T-helper 1 cell (primary cell): ENCODE measurements around the gene KCNQ5.

ENCODE experiments used
- DNase-seq, 5 donors: peaks; one replicate each; pipeline ENCODE4 v3.0.0-alpha.2; 2012 to 2020

The KCNQ5 gene

DNA sequence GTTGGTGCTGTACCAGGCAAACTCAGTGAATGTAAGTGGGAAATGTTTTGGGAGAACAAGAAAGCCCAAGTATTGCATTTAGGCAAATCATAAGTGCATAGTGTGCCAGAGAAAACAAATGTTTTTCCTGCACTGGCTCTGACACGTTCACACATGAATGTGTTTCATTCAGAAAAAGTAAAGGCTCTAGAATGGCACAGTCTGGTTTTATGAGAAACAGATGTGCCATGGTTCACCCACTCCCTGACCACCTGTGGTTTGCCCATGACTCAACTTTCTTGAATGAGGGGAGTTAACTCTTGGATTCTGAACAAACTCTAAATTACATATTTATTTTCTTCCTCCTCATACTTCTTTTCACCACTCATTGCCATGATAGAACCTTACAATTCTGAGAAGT lies 126.9 kb downstream of the KCNQ5 start:
- no peak for DNase-seq

DNA sequence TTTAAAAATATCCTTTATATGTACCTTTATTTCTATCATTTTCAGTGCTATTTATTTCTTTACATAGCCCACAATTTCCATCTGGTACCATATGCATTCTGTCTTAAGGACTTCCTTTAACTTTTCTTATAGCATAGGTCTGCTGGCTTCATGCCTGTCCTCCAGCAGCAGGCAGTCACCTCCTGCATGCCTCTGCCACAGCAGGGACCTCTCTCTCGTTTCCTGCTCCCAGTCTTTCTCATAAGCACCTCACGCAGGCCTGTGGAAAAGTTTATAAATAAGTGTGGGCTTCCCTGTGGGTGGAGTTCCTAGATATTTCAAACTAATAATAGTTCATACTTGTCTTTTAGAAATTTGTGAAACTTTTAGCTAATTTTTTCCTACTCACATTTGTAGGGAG lies 133.9 kb downstream of the KCNQ5 start:
- DNase-seq = no peak

DNA sequence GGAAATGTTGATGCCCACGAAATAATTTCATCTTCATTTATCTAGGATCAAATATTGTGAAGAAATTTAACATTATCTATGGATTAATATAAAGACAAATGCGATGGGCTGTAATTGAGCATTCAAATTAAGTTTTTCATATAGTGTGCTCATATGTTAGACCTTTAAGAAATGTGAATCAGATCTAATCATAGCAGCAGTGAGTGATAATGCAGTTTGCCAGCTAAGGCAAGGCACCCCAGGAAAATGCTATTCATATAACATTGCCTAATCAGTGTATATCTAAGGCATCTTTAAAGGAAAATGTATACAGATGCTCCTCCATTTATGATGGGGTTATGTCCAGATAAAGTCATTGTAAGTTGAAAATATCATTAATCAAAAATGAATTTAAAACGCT lies 135.2 kb downstream of the KCNQ5 start:
- DNase-seq = no peak

DNA sequence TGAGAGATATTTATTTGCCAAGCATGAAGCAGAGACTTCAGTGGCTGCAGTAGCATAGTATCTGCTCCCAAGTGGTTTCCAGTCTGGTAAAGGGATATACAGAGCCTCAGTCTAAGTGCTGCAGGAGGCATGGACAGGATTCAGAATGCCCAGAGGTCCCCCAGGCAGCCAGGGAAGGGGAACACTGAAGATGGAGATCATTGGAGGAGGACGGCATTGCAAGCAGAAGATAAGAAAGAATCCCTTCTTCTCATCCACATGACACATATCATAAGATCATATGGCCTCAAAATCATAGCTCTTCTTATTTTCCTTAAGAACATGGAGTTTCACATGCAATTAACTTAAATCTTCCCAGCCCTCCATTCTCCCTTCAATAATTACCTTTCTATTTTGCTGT lies 136.1 kb downstream of the KCNQ5 start:
- DNase-seq = no peak

DNA sequence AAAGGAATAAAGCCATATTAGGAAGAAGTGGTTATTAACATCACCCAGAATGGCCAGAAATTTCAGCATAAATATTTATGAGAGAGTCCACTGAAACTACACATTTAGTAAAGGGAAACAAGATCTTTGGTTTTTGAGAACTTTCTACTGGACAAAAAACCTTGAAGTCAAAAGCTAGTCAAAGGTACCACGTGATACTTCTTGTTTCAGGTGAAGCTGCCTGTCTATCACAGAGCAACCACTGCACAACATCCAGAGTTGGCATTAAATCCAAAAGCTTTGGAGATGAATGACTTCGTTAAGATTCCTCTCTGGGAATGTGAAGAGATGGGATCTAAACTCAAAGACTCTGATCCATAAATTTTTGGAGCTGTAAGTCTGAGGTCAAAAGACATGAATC lies 137.0 kb downstream of the KCNQ5 start:
- no peak for DNase-seq

DNA sequence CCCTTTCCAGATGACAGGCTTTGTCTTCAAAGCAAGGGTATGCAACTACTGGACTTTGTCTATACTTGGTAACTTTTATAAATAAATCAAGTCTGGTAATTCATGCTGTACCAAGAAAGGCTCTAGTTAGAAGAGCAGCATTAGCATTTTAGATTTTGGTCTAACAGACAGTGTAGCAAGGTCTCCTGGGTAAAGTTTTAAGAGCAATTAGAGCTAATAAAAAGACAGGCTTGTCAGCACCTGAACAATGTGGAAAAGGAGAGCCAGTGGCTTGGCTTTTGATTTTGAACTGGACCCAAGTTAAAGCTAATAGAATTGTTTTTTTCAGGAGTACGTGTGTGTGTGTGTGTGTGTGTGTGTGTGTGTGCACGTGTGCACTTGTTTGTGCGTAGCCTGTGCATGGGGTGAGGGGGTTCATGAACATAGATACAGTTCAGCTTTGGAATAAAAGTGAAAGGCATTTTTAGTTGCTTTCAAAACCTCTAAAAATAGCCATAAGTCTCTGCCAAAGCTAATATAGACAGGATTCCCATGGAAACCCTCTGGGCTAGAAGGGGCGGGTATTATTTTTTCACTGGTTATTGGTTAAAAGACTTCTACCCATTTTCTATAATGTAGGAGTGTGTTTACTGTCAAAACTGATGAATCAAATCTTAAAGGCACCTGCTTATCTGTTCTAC lies 138.4 kb downstream of the KCNQ5 start:
- no peak for DNase-seq

DNA sequence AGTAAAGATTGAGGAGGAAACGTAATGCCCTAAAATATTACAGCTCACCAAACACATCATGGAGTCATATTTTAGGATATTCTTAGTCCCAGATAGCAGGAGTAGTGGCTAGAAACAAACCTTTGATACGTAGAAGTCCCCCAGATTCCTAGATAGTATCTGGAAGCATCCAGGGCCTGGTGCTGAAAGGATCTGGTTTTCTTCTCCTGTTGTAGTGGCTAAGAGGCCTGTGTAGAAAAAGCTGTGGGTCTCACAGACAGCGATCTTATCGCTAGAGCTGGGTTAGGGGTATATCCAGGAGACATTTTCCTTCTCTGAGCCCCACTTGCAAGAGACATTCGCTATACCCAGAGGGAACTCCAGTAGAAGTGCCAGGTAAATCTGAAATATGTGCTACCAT lies 139.9 kb downstream of the KCNQ5 start:
- no peak for DNase-seq

DNA sequence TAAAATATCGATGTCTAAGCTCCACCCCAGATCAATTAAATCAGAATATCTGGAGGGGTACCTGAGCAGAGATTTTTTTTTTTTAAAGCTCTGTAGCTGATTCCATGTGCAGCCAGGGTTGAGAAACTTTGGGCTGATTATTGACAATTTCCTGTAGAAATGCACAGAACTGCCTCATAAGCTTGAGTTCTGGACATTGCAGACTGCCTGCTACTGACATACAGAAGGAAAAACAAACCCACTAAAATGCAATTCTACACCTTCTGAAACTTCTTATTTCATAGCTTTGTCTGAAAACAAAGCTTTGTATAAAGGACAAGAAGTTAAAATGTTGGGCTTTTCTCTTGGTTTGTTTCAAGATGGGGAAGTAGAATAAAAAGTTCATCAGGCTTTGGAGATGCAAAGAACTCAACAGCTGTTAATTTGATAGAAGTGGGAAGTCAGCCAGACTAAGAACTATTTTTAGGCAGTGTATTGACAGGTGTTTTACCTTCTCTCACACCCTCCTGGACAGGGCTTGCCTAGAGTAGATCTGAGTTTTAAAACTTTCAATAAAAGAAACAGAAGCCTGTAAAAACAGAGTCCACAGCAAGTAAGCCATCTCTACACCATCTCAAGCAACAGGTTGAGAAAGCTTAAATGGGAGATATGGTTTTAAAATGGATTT lies 147.7 kb downstream of the KCNQ5 start:
- DNase-seq = no peak

DNA sequence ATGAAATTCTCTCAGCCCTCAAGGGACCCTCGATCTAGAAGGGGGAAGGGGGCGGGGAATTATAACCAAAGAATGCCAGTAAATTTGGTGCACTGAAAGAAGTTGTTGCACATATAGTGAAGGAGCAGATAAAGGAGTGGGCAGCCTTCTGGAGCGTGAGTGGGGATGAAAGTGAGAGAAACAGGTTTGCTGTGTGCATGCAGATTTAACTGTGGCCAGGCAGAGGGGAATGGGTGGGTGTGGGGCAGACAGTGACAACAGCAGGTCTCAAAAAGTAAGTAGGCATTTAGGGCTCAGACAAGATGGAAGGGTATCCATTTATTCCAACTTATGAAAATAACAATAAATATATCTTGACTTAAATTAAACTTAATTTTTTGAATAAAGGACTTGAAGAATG lies 149.1 kb downstream of the KCNQ5 start:
- DNase-seq = no peak

DNA sequence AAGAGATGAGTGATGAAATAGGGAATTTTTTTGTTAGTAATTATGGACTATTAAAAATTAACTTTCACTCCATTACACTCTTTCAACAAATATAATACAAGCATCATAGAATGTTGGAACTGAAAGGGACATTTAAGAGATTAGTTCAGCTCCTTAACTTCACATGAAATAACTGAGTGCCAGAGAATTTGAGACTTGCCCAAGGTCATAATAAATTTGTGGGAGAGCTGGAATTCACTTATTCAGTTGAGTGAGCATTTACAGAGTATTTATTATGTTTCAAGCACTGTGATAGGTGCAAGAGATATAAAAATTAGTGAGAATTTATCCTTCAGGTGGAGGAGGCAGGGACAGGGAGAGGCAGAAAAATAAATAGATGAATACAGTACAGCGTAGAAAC lies 154.6 kb downstream of the KCNQ5 start:
- no peak for DNase-seq

DNA sequence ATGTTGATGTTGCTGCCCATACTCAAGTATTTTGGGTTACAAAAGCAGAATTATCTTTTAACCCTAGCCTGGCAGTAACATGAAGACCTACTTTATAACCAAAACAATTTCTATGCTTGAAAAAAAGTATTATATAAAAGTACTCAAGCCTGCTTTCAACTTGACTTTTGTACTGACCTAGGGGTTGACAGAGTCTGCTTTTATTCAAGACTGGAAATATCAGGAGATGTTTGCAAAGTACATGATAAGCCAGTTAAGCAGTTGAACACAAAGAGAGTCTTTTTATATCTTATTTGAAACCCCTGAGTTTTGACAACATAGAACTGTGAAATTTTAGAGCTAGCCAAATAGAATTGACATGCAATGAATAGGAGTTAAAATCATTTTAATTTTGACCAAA lies 159.8 kb downstream of the KCNQ5 start:
- no peak for DNase-seq

DNA sequence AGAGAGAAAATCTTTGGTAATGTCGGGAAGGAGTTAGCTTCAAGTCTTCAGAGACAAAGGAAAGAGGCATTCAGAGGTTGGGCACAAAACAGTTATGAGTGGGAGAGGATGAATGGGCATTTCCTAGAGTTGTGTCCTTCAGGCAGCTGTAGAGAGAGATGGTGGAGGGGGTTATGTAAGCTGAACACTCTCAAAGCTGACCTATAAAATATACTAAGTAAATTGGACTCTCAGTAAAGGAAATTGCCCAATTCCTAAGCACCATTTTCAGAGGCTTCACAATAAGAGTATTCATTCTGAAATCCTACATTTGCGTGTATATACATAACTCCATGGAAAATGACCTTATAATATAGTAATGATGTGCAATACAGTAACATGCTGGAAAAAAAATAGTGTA lies 161.2 kb downstream of the KCNQ5 start:
- no peak for DNase-seq

DNA sequence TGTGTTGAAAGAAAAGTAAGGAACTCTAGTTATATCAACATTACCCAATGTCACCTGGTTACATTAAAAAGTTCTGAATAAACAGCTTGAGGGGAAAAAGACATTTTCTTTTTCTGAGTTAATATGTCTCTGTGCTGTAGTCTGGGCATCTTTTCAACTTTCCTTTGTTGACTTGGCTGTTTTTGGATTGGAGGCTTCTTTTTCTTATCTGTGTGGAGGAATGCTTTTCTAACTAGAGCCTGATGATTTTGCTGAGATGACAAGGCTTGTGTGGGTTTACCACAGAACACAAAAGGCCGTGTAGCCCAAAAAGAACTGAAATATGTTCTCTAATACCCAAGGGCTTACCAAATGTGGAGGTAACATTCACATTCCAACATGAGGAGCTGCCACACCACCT lies 161.8 kb downstream of the KCNQ5 start:
- no peak for DNase-seq

DNA sequence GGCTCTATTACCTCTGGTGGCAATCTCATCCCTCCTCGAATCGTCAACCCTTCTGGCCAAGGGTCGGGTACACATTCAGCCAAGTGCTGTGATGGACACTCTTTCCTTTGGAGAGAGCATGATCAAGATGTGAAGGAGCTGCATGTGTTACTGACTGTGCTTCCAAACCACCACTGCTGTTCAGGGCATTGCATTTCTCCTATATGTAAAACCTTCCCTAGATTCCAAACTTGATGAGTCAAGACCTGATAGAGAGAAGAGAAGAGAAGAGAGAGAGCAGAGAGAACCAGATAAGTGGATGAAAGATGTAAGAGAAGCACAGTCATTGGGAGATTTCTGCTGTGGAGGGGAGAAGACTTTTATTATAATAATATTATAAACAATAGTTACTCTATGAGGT lies 162.2 kb downstream of the KCNQ5 start:
- DNase-seq = no peak

DNA sequence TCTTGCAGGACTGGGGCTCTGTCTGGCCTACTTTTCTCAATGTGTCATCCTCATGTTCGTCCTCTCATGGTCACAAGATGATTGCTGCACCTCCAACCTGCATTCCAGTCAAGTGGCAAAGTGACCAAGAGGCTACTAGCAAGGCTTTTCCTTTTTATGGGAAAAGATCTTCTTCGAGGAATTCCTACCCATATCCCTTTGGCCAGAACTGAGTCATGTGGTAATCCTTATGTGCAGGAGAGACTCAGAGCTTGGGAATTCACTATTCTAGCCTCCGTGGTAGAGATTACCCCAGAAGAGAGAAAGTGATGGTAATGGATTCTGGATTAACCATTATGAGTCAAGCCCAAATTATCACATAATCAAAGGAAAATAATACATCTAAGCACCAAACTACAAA lies 162.7 kb downstream of the KCNQ5 start:
- no peak for DNase-seq

DNA sequence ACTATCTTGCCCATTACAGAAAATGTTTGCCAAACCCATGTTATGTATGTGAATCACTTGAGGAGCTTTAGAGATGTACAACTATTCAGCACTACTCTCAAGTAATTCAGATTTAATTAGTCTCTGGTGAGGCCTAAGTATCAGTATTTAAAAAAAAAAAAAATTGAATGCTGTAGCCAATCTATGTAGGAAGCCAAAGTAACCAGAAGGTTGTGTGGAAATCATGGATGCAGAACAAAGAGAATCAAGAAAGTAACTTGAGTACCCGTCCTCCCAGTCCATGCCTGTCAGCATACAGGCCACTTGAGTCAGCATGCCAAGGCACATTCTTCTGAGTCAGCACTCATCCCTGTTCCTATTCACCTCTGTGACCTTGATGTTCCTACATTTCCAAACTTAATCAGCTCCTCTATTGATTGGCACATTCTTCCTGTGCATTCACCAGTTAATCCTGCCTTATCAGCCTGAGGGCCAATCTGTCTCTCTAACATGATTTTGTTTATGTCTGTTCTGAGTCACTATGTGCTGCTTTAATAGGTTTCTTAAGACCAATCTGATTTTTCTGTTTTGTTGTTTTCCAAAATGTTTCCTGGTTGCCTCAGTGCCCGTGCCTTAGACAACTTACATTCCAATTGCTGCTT lies 165.6 kb downstream of the KCNQ5 start:
- no peak for DNase-seq

DNA sequence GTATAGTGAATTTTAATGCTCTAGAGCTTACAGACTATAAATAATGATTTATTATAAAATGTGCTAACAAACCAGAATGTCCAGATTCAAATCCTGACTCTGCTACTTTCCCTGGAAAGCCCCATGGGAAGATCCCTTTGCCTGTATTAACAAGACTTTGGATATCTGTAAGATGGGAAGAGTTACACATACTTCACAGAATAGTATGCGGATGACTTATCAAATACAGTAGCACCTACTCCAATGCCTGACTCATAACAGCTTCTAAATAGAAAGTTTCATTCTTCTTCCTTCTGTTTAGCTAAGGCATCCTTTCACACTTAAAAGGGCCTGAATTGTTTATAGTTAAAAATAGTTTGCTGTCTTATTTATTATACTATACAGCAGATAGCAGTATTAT lies 166.3 kb downstream of the KCNQ5 start:
- DNase-seq = no peak

DNA sequence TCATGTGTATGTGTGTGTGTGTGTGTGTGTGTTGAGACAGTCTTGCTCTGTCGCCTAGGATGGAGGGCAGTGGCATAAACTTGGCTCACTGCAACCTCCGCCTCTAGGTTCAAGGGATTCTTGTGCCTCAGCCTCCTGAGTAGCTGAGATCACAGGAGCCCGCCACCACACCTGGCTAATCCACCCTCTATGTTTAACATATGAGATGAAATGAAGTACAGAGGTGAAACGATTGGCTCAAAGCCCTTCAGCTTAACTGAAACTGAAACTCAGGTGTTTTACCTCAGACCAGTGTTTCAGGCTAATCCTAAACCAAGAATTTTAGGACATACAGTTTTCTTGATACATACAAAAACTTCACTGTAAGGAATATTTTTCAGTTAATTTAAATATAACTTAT lies 167.3 kb downstream of the KCNQ5 start:
- no peak for DNase-seq

DNA sequence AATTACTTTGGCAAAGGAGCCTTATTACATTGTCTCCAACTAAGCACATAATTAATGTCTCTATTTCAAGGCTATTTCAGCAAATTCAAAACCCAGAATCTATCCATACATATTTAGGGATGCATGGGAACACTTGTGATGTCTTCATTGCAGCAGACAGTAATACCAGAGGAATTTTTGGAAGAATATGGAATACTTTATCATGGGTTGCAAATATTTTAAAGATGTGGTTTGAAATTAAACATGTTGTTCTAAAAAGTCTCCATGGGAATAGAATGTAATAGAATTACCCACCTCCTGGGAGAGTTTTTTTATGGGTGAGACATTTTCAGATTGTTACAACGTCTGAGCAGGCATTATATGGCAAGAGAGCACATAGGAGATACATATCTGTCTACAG lies 170.8 kb downstream of the KCNQ5 start:
- DNase-seq = no peak

DNA sequence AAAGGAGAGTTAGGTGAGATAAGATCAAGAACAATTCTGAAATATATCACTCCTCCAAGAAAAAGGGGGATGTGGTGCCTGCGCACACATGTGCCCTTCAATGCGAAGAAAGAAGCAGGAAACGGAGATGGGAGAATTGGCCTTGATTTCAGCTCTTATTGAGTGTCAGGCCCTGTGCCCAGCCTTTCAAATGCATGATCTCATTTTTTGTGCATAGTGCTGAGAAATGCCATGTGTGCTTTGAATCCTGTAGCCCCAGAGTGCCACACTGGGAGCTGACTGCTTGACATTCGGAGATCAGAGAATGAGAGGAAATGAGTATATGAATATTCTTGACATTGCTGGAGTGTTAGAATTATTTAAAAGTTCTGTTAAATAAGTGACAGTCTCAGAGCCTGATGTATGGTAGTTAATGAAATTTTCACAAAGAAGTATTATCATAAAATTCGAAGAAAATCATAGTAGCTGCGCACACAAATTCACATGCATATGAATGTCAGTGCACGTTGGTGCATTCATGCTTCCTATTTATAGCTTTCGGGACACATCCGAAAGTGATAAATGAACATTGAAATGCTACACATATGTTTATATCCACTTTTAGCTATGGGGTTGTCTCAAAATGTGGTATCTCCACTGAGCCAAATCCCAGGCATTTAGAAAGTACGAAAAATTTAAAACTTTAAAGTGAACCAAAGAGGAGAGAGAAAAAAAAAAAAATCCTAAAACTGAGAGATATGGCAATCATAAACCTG lies 172.0 kb downstream of the KCNQ5 start:
- DNase-seq = no peak

DNA sequence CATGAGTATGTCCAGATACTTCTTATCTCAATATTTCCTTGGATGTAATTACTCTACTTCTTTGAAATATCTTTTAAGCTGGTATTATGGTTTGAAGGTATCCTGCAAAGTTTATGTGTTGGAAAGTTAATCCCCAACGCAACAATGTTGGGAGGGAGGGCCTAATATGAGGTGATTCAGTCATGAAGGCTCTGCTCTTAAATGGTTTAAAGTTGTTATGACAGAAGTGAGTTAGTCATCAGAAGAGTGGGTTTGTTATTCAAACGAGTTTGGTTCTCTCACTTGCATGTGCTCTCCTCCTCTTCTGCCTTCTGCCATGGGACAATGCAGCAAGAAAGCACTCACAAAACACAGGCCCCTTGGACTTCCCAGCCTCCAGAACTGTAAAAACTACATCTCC lies 176.3 kb downstream of the KCNQ5 start:
- no peak for DNase-seq

DNA sequence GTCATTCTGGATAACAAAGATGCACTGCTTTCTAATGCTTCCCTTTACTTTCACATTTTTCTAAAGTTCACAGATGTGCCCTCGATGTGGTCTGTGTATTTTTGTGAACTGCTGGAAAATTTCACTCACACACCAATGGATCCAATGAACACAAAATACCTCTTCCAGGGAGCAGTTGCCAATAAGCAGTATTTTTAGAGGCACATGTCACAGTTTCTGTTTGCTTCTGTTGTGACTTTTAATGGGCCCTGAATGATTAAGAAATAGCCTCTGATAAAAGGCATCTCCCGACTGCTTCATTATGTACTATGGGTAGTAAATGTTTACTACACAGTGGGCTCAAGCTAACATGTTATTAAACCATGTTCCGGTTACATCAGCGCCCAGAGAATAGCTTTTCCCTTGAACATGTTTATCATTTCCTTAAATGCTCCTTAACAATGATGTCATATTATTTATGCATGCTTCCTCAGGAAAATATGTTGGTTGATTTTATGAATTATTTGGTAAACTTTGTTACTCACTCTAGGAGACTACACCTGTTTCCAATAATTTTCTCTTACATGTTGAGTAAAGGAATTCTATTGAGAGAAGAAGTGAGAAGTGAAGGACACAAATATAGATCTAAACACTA lies 188.0 kb downstream of the KCNQ5 start:
- DNase-seq = no peak

DNA sequence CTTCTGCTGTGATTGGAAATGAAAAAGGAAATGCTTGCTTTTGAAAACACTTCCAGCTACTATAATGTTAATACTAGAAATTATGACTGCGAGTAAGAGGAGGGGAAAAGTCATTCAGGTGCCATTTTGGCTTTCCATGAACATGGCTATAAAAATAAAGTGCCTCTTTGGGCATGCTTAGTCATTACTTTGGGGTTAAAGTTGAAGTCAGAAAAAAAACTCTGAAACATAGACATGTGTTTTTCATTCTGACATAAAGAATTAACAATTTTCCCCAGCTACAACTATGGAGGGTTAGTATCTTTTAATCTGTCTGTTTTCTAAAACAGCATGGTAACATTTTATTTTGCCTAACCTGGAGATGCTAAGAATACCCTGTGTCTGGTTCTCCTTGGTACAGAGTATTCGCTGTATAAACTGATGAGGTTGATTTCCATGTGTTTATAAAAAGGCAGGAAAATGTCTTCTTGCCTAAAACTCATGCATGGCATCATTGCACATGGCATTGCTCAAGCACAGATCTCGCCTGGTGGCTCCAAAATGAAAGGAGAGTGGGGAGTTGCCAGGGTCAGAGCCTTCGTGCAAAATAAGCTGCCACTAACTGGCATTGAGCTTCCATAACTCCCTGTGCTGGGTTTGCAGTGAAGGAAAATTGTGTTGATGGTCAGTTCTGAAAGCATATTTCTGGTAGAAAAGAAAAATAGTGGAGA lies 188.9 kb downstream of the KCNQ5 start:
- no peak for DNase-seq
